Large intestine (tissue), 12 donors: Measurements from ENCODE around the gene OTUD1. TPM values are rescaled to one million over a fixed set of nuclear protein-coding genes. Genes with fewer than 3 reads are reported as not detected.
"Not testable (repeated sequence)": the region's sequence is repeated elsewhere in the genome, so short reads cannot be mapped to it uniquely, and the experiment has no call there.

Experiments used
- DNase-seq, 2 donors: peaks; one replicate each; pipeline versions ENCODE4 v3.0.0 to v3.0.0-alpha.2; 2013
- H3K27ac ChIP-seq: one replicate; pipeline ENCODE4 v1.5.1; 2013; ENCODE audit warnings: low read length
- H3K27me3 ChIP-seq: 2 replicates; pipeline ENCODE4 v1.6.1; 2013; ENCODE audit warnings: low read length; ENCODE audit not compliant: control insufficient read depth, insufficient read depth
- H3K36me3 ChIP-seq: 2 replicates; pipeline ENCODE4 v1.6.1; 2013; ENCODE audit warnings: low read length; ENCODE audit not compliant: control insufficient read depth, insufficient read depth
- H3K4me1 ChIP-seq: one replicate; pipeline ENCODE4 v1.6.1; 2013; ENCODE audit warnings: low read length; ENCODE audit not compliant: control insufficient read depth, insufficient read depth
- H3K4me3 ChIP-seq: one replicate; pipeline ENCODE4 v1.5.1; 2013; ENCODE audit warnings: low read length
- H3K9me3 ChIP-seq: one replicate; pipeline ENCODE4 v1.6.1; 2013; ENCODE audit warnings: mild to moderate bottlenecking, low read depth, low read length, moderate library complexity; ENCODE audit not compliant: control insufficient read depth
- WGBS: methylation state at CpG from one replicate; pipeline ENCODE4 v1.1.5; 2013; ENCODE audit warnings: low lambda C conversion rate; ENCODE audit not compliant: insufficient coverage; 5-methylcytosine and 5-hydroxymethylcytosine counted together
- long read RNA-seq, 11 donors: transcript quantifications; one replicate each; lab custom pipeline, GENCODE V29; 2026
- polyA plus RNA-seq: library from polyadenylated mRNA; unstranded; fragments of 120-200 nt; gene quantifications from one replicate; pipeline ENCODE4 v1.2.1, GENCODE V29; 2013

Gene OTUD1
- 12.9 TPM for polyA plus RNA-seq
- long read RNA-seq, donor 1, transcript OTUD1-201 (1 exons, 2,933 nt): major isoform, 30 of 30 reads
- long read RNA-seq, donor 1, partial matches to known transcripts: 0 of 30 reads
- long read RNA-seq, donor 1, other reads (novel, unspliced or antisense): 0 of 30 reads
- long read RNA-seq, donor 2, transcript OTUD1-201 (1 exons, 2,933 nt): major isoform, 37 of 37 reads
- long read RNA-seq, donor 2, partial matches to known transcripts: 0 of 37 reads
- long read RNA-seq, donor 2, other reads (novel, unspliced or antisense): 0 of 37 reads
- long read RNA-seq, donor 3: 0 reads
- long read RNA-seq, donor 4, transcript OTUD1-201 (1 exons, 2,933 nt): major isoform, 7 of 7 reads
- long read RNA-seq, donor 4, partial matches to known transcripts: 0 of 7 reads
- long read RNA-seq, donor 4, other reads (novel, unspliced or antisense): 0 of 7 reads
- long read RNA-seq, donor 5, transcript OTUD1-201 (1 exons, 2,933 nt): major isoform, 26 of 26 reads
- long read RNA-seq, donor 5, partial matches to known transcripts: 0 of 26 reads
- long read RNA-seq, donor 5, other reads (novel, unspliced or antisense): 0 of 26 reads
- long read RNA-seq, donor 6, transcript OTUD1-201 (1 exons, 2,933 nt): major isoform, 67 of 67 reads
- long read RNA-seq, donor 6, partial matches to known transcripts: 0 of 67 reads
- long read RNA-seq, donor 6, other reads (novel, unspliced or antisense): 0 of 67 reads
- long read RNA-seq, donor 7, transcript OTUD1-201 (1 exons, 2,933 nt): major isoform, 24 of 24 reads
- long read RNA-seq, donor 7, partial matches to known transcripts: 0 of 24 reads
- long read RNA-seq, donor 7, other reads (novel, unspliced or antisense): 0 of 24 reads
- long read RNA-seq, donor 8, transcript OTUD1-201 (1 exons, 2,933 nt): major isoform, 59 of 59 reads
- long read RNA-seq, donor 8, partial matches to known transcripts: 0 of 59 reads
- long read RNA-seq, donor 8, other reads (novel, unspliced or antisense): 0 of 59 reads
- long read RNA-seq, donor 9, transcript OTUD1-201 (1 exons, 2,933 nt): major isoform, 49 of 49 reads
- long read RNA-seq, donor 9, partial matches to known transcripts: 0 of 49 reads
- long read RNA-seq, donor 9, other reads (novel, unspliced or antisense): 0 of 49 reads
- long read RNA-seq, donor 10, transcript OTUD1-201 (1 exons, 2,933 nt): major isoform, 39 of 39 reads
- long read RNA-seq, donor 10, partial matches to known transcripts: 0 of 39 reads
- long read RNA-seq, donor 10, other reads (novel, unspliced or antisense): 0 of 39 reads
- long read RNA-seq, donor 11, transcript OTUD1-201 (1 exons, 2,933 nt): major isoform, 30 of 30 reads
- long read RNA-seq, donor 11, partial matches to known transcripts: 0 of 30 reads
- long read RNA-seq, donor 11, other reads (novel, unspliced or antisense): 0 of 30 reads

DNA sequence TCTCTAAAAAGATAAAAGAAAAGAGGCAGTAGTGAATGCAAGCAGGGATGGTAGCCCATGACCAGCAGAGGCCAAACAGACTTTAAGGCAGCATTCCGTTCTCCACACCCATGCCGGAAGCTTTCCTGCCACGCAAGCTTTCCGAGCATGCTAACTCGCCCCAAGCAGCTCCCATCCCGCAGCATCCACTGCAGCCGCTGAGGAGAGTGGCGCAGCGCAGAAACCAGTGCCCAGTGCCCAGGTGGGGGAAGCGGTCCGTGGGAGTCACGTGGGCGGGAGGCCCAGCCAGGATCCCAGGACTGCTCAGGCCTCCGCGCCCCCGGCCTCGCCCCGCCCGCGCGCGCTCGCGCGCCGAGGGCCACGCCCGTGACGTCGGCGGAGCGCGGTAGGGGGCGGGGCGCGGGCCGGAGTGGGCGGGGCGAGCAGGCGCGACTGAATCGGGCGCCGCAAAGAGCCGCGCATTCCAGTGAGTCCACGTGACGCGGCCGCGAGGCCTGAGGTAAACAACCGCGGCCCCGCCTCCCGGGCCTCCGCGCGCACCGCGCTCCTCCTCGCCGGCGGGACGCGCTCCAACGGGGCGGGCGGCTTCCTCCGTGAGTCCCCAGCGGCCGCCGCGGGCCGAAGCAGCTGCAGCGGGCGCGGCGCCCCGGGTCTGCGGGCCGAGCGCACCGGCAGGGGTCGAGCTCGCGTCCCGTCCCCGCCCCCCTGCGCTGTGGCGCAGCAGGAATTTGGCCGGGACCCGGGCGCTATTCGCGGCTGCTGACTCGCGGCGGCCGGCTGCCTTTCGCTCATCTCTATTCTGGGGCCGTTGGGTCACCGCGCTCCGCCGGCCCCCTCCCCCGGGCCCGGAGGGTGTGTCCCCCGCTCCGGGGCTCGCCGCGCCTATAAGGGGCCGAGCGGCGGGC lies at the start of gene OTUD1:
Gene OTUD1 (plus strand): TSS at position 529 of the 905 bp plus-strand sequence. CDS start 383 bp downstream, outside the sequence.
- Histone ChIP-seq H3K36me3 (peaks cover 7% of the 10 kb centered on the region), H3K27ac (peak within 1 kb of the TSS; percentile 82), H3K4me3 (peak within 1 kb of the TSS; percentile 60), H3K4me1 (peaks cover 5% of the 10 kb centered on the region), H3K27me3 (no peaks in the 10 kb centered on the region), H3K9me3 (no peaks in the 10 kb centered on the region)
- WGBS: no CpG with 5 or more reads among the region's 115 CpGs
- DNase-seq: peak; percentile 95 to 97

DNA sequence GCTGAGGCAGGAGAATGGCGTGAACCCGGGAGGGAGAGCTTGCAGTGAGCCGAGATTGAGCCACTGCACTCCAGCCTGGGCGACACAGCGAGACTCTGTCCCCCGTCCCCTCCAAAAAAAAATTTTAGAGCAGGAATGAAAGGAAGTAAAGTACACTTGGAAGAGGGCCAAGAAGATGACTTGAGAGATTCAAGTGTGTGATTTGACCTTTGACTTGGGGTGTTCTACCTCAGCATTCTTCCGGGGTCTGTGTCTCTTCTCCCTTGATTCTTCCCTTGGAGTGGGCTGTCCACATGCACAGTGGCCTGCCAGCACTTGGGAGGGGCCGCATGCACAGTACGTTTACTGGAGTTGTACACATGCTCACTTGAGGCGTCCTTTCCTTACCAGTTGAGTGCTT lies 48.5 kb upstream of the OTUD1 start:
- not testable (repeated sequence) for H3K27ac ChIP-seq, H3K9me3 ChIP-seq, H3K27me3 ChIP-seq, DNase-seq, H3K4me1 ChIP-seq, H3K4me3 ChIP-seq, H3K36me3 ChIP-seq
- 80% methylated on average over 2 of the region's 10 CpGs for WGBS

- no peaks in the 10 kb centered on the region for H3K4me1 ChIP-seq
- no peaks in the 10 kb centered on the region for H3K9me3 ChIP-seq
- no peak overlapping the region for H3K4me3 ChIP-seq
- 80% methylated on average over 1 of the region's 4 CpGs for WGBS
- DNase-seq: no peak
- H3K27ac ChIP-seq: no peak overlapping the region
- no peaks in the 10 kb centered on the region for H3K27me3 ChIP-seq
- H3K36me3 ChIP-seq: no peaks in the 10 kb centered on the region
Observed at GRCh38 chr10:23390809-23391208, 48.1 kb upstream of the OTUD1 start.

DNA sequence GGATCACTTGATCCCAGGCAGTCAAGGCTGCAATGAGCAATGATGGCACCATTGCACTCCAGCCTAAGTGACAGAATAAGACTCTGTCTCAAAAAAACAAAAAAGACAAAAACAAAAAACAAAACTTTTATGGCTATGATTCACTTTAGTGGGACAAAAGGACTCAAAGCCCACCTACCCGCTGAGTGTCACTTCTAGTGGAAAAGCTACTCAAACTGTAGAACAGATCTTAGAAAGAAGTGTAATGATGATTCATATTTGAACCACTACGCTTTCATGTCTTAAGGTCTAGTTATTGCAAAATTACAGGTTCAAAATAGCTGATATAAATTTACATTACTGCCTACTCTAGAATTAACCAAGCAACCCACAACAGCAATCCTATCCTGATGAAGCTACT lies 47.1 kb upstream of the OTUD1 start:
- DNase-seq: no peak
- Histone ChIP-seq H3K4me3 (no peak overlapping the region), H3K36me3 (no peaks in the 10 kb centered on the region), H3K27ac (no peak overlapping the region), H3K4me1 (no peaks in the 10 kb centered on the region), H3K9me3 (no peaks in the 10 kb centered on the region), H3K27me3 (no peaks in the 10 kb centered on the region)
- 100% methylated on average over 1 of the region's 2 CpGs for WGBS

GRCh38 chr10:23395017-23395416 lies 43.9 kb upstream of the OTUD1 start:
- Histone ChIP-seq H3K27ac (no peak overlapping the region), H3K9me3 (no peaks in the 10 kb centered on the region), H3K4me3 (no peak overlapping the region), H3K36me3 (no peaks in the 10 kb centered on the region), H3K4me1 (no peaks in the 10 kb centered on the region), H3K27me3 (no peaks in the 10 kb centered on the region)
- WGBS: 100% methylated on average over 1 of the region's 5 CpGs
- no peak for DNase-seq

GRCh38 chr10:23396695-23397094 lies 42.2 kb upstream of the OTUD1 start:
- H3K4me1 ChIP-seq: no peaks in the 10 kb centered on the region
- H3K27me3 ChIP-seq: no peaks in the 10 kb centered on the region
- no peaks in the 10 kb centered on the region for H3K36me3 ChIP-seq
- WGBS: no CpG with 5 or more reads among the region's 2 CpGs
- H3K9me3 ChIP-seq: no peaks in the 10 kb centered on the region
- DNase-seq: no peak
- no peak overlapping the region for H3K27ac ChIP-seq
- H3K4me3 ChIP-seq: no peak overlapping the region

DNA sequence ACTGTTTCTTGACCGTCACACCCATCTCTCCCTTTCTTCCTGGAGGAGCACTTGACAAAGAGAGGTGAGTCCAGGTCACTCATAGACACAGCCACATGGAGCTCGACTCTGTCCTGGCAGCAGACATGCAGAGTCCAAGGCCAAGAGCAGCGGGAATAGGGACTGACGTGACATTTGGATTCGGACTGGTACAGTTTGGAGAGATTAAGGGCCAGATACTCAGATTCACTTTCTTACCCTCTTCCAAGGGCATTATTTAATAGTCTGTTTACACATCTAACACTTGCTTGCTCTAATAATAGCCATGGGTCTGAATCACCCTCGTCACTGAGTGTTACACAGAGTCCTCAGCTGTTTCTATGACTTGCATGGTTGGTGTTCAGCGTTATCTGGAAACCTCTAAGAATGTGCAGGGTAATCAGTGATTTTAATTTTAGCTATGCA lies 39.2 kb upstream of the OTUD1 start:
- WGBS: 40% methylated on average over 2 of the region's 7 CpGs
- DNase-seq: peak in 1 of 2 donors; percentile 3
- Histone ChIP-seq H3K36me3 (no peaks in the 10 kb centered on the region), H3K4me3 (no peak overlapping the region), H3K27me3 (no peaks in the 10 kb centered on the region), H3K4me1 (no peaks in the 10 kb centered on the region), H3K9me3 (no peaks in the 10 kb centered on the region), H3K27ac (no peak overlapping the region)

DNA sequence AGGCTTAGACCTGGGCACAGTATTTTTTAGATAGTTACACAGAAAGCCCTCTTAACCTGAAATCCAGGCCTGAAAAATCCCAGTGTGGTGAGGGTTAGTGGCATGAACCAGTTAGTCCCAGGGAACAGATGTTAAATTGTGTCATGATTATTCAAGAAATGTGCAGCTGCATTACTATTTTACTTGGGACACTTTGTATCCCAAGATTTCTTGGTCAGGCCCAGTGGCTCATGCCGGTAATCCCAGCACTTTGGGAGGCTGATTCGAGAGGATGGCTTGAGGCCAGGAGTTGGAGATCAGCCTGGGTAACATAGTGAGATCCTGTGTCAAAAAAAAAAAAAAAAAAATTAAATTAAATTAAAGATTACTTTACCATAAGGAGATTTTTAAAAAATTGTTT lies 36.0 kb upstream of the OTUD1 start:
- no peak overlapping the region for H3K27ac ChIP-seq
- DNase-seq: no peak
- no peaks in the 10 kb centered on the region for H3K4me1 ChIP-seq
- no peaks in the 10 kb centered on the region for H3K9me3 ChIP-seq
- no peaks in the 10 kb centered on the region for H3K27me3 ChIP-seq
- no CpG with 5 or more reads among the region's 2 CpGs for WGBS
- H3K36me3 ChIP-seq: no peaks in the 10 kb centered on the region
- no peak overlapping the region for H3K4me3 ChIP-seq

GRCh38 chr10:23403278-23403677 lies 35.6 kb upstream of the OTUD1 start:
- H3K36me3 ChIP-seq: no peaks in the 10 kb centered on the region
- H3K4me3 ChIP-seq: no peak overlapping the region
- H3K27ac ChIP-seq: no peak overlapping the region
- H3K27me3 ChIP-seq: no peaks in the 10 kb centered on the region
- H3K9me3 ChIP-seq: no peaks in the 10 kb centered on the region
- no CpG with 5 or more reads among the region's 1 CpG for WGBS
- no peaks in the 10 kb centered on the region for H3K4me1 ChIP-seq
- DNase-seq: no peak
